Measurements from ENCODE around the gene C20orf204. TPM values are rescaled to one million over a fixed set of nuclear protein-coding genes. Genes with fewer than 3 reads are reported as not detected.

Gene C20orf204
- total RNA-seq, 4 donors from 2014 or later: 1.7 to 14.4 (median 4.1) TPM

- DNase-seq (ENCODE audit: low spot score in 2 of 2): no peak
- 48 to 59% methylated on average over 34 to 38 of the region's 39 CpGs for WGBS, 2 donors
- H3K4me3 ChIP-seq: peak overlapping the region in 2 of 4 donors; percentile 3 to 11
- no peaks in the 10 kb centered on the region for H3K9me3 ChIP-seq
- TF ChIP-seq POLR2A (IDR thresholded peaks at IDR 0.05) (no peak), EP300 (IDR thresholded peaks at IDR 0.05) (no peak), CTCF (IDR thresholded peaks at IDR 0.05) (no peak)
- H3K27ac ChIP-seq: peak overlapping the region in 2 of 4 donors; percentile 33 to 77
- no peaks in the 10 kb centered on the region for H3K36me3 ChIP-seq
- peaks cover 0 to 41% (median 2%) of the 10 kb centered on the region in 4 donors for H3K4me1 ChIP-seq
- H3K27me3 ChIP-seq: peaks cover 0 to 55% of the 10 kb centered on the region in 2 donors
Observed at GRCh38 chr20:64056889-64057627, 21.1 kb downstream of the C20orf204 start.

GRCh38 chr20:64057628-64058498 is 21.9 kb downstream of the C20orf204 start:
- Histone ChIP-seq H3K4me3 (peak overlapping the region in 2 of 4 donors; percentile 3 to 11), H3K4me1 (peaks cover 0 to 48% (median 5%) of the 10 kb centered on the region in 4 donors), H3K9me3 (no peaks in the 10 kb centered on the region), H3K27ac (peak overlapping the region in 1 of 4 donors; percentile 77), H3K27me3 (peaks cover 0 to 47% of the 10 kb centered on the region in 2 donors), H3K36me3 (no peaks in the 10 kb centered on the region)
- WGBS, 2 donors: 40 to 43% methylated on average over 27 to 30 of the region's 33 CpGs
- peak; percentile 60 to 63 for DNase-seq (ENCODE audit: low spot score in 2 of 2)
- no peak for TF ChIP-seq POLR2A (IDR thresholded peaks at IDR 0.05)
- TF ChIP-seq CTCF (IDR thresholded peaks at IDR 0.05): peak; percentile 73 to 84 (median 77)

- H3K4me1 ChIP-seq: peaks cover 0 to 48% (median 5%) of the 10 kb centered on the region in 4 donors
- no peaks in the 10 kb centered on the region for H3K36me3 ChIP-seq
- 76 to 77% methylated on average over 12 of the region's 12 CpGs for WGBS, 2 donors
- H3K4me3 ChIP-seq: no peak overlapping the region
- no peak for DNase-seq (ENCODE audit: low spot score in 2 of 2)
- H3K9me3 ChIP-seq: no peaks in the 10 kb centered on the region
- H3K27ac ChIP-seq: no peak overlapping the region
- H3K27me3 ChIP-seq: peaks cover 0 to 40% of the 10 kb centered on the region in 2 donors
- TF ChIP-seq CTCF (IDR thresholded peaks at IDR 0.05) (no peak), EP300 (IDR thresholded peaks at IDR 0.05) (no peak), POLR2A (IDR thresholded peaks at IDR 0.05) (no peak)
Observed at GRCh38 chr20:64058536-64058935, 22.6 kb downstream of the C20orf204 start.

- Histone ChIP-seq H3K27me3 (peaks cover 0 to 4% of the 10 kb centered on the region in 2 donors), H3K4me1 (peaks cover 0 to 52% (median 20%) of the 10 kb centered on the region in 4 donors), H3K36me3 (peaks cover 0 to 9% (median 0%) of the 10 kb centered on the region in 3 donors), H3K27ac (peak overlapping the region in 3 of 4 donors; percentile 80 to 88 (median 85)), H3K4me3 (peak overlapping the region; percentile 64 to 97 (median 80)), H3K9me3 (no peaks in the 10 kb centered on the region)
- no peak for DNase-seq (ENCODE audit: low spot score in 2 of 2)
- 50 to 82% methylated on average over 1 to 3 of the region's 5 CpGs for WGBS, 2 donors
- no peak for TF ChIP-seq POLR2A (IDR thresholded peaks at IDR 0.05)
- TF ChIP-seq CTCF (IDR thresholded peaks at IDR 0.05): no peak
- no peak for TF ChIP-seq EP300 (IDR thresholded peaks at IDR 0.05)
Observed at GRCh38 chr20:64062276-64062595, 26.3 kb downstream of the C20orf204 start.

All from tibial nerve (tissue), 4 donors.